HG03558 (cell line): ENCODE measurements around the gene TMEM139.

Source experiments
- ATAC-seq: cut with Tn5 transposase; IDR thresholded peaks from one replicate; pipeline ENCODE4 v1.9.1; 2021; ENCODE audit warnings: moderate number of reproducible peaks; ENCODE audit not compliant: unreplicated experiment; ENCODE audit errors: extremely low read depth

TMEM139 gene

GRCh38 chr7:143321242-143321641 is 36.5 kb downstream of the TMEM139 start:
- ATAC-seq: no peak

GRCh38 chr7:143321734-143322133 is 37.0 kb downstream of the TMEM139 start:
- no peak for ATAC-seq

- no peak for ATAC-seq
Measured at GRCh38 chr7:143322760-143323633, 38.2 kb downstream of the TMEM139 start.

GRCh38 chr7:143323653-143324052 is 38.9 kb downstream of the TMEM139 start:
- ATAC-seq: no peak

GRCh38 chr7:143325240-143325639 is 40.5 kb downstream of the TMEM139 start:
- no peak for ATAC-seq

- no peak for ATAC-seq
Measured at GRCh38 chr7:143327903-143328302, 43.1 kb downstream of the TMEM139 start.

- no peak for ATAC-seq
Measured at GRCh38 chr7:143329471-143330170, 44.9 kb downstream of the TMEM139 start.

- no peak for ATAC-seq
Measured at GRCh38 chr7:143331179-143331801, 46.5 kb downstream of the TMEM139 start.

- ATAC-seq: no peak
Measured at GRCh38 chr7:143334244-143334643, 49.5 kb downstream of the TMEM139 start.

- ATAC-seq: no peak
Measured at GRCh38 chr7:143337216-143337615, 52.5 kb downstream of the TMEM139 start.
